H1 (cell line): ENCODE results near the gene PTPRD. TPM values are rescaled to one million over a fixed set of nuclear protein-coding genes. Genes with fewer than 3 reads are reported as not detected.

Experiments used
- ATF3 ChIP-seq: IDR thresholded peaks from 2 replicates; pipeline ENCODE4 v1.6.1; 2011; ENCODE audit warnings: low read depth, mild to moderate bottlenecking, low read length; ENCODE audit not compliant: insufficient read depth
- BACH1 ChIP-seq: IDR thresholded peaks from 2 replicates; pipeline ENCODE4 v1.6.1; 2012; ENCODE audit warnings: low read length, improper control_type of control experiment
- MAX ChIP-seq: IDR thresholded peaks from 2 replicates; pipeline ENCODE4 v1.6.1; 2012; ENCODE audit warnings: inconsistent platforms
- SIX5 ChIP-seq: IDR thresholded peaks from 2 replicates; pipeline ENCODE4 v1.6.1; 2011; ENCODE audit warnings: mild to moderate bottlenecking, low read depth, low read length
- SP4 ChIP-seq: IDR thresholded peaks from 2 replicates; pipeline ENCODE4 v1.6.1; 2012; ENCODE audit warnings: low read length, inconsistent platforms
- TEAD4 ChIP-seq: IDR thresholded peaks from 2 replicates; pipeline ENCODE4 v1.6.1; 2012; ENCODE audit warnings: low read depth, low read length, inconsistent platforms, mixed read lengths
- polyA plus RNA-seq, 7 experiments: library from polyadenylated mRNA; depleted of rRNA in 3 of 7; stranded (reverse) in 5 of 7; unstranded in 2 of 7; fragments of >200 nt in 5 of 7; fragments of 200-250 nt in 2 of 7; gene quantifications; 1 replicate in 5 of 7; 2 replicates in 1 of 7; 4 replicates in 1 of 7; pipeline versions ENCODE4 v1.2.1 to v1.2.3, GENCODE V29; 2011 to 2013; ENCODE audit warnings: missing spikeins in 2 of 7, mixed read lengths in 2 of 7
- total RNA-seq: library from RNA; stranded (reverse); fragmentation: NEBNext Ultra II Directional; extraction: Animal tissue kit (Norgen Biotek cat#: 25700); gene quantifications from 2 replicates; pipeline ENCODE4 v1.2.1, GENCODE V29; 2021
- TF ChIP-seq, protein P1 (sequence below): IDR thresholded peaks from 2 replicates; pipeline ENCODE4 v1.6.1; 2011; ENCODE audit warnings: low read length, improper control_type of control experiment

The PTPRD gene
- total and polyA plus RNA-seq, 2 of the 8 experiments (the other 6 are each of a cell fraction or from before 2014, with no cell fraction given), result 17.2 to 77.0 TPM

GRCh38 chr9:10235376-10235775, 377.4 kb downstream of the PTPRD start (continued):
- TF ChIP-seq BACH1 (no peak), SIX5 (no peak), SP4 (no peak), TEAD4 (no peak), ATF3 (no peak), MAX (no peak)
- TF ChIP-seq, protein P1, sequence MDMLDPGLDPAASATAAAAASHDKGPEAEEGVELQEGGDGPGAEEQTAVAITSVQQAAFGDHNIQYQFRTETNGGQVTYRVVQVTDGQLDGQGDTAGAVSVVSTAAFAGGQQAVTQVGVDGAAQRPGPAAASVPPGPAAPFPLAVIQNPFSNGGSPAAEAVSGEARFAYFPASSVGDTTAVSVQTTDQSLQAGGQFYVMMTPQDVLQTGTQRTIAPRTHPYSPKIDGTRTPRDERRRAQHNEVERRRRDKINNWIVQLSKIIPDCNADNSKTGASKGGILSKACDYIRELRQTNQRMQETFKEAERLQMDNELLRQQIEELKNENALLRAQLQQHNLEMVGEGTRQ, result no peak
